ENCODE measurements around the gene C22orf15. TPM values are rescaled to one million over a fixed set of nuclear protein-coding genes. Genes with fewer than 3 reads are reported as not detected.

The C22orf15 gene
- total RNA-seq, 2 experiments from 2014 or later = 0.86 to 1.7 TPM

DNA sequence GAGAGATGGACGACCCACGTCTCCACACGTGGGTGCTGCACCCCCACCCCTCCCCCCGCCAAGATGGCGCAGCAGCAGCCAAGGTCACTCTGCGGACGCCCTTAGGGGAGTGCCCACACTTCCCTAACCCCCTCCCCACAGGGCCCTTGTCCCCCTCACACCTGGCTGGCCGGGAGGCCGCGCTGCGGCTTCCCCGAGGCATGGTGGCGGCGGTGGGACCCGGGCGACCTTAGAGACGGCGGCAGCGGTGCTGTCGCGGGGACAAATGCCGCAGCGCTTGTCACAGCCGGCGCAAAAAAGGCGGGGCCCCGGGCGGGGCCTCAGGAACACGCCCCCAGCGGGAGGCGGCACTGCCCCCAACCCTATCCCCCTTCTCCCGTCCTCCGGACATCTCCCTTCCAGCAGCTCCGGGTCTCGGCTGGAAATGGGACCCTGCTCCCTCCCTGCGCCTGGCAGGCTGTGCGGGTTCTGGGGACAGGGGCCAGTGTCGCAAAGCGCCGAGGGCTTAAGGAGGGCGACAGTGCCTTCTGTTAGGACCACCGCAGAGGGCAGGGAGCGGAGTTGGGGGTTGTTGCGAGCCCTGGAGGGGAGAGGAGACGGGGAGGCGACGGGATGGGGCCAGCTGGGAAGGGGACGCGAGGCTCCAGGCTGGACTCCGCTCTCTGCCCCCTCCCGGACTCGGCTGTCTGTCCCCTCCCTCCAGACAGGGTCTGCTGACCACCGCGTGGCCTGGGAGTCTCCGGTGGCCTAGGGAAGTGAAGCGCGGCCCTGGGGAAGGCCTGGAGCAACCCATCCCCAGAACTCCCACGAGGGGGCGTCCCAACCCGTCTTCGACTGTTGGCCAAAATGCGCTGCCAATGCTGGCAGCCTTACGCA, 5.1 kb downstream of the C22orf15 start, which contains the start of gene CHCHD10:
TSS of gene CHCHD10 (minus strand) at position 300 of the 876 bp plus-strand sequence. CDS start at position 202, 98 bp downstream.
- H3K4me2 ChIP-seq (ENCODE audit: low read length) = peak within 1 kb of the TSS; percentile 98
- peak within 1 kb of the TSS; percentile 99 for H3K4me3 ChIP-seq (ENCODE audit: low read depth, low read length, poor library complexity, severe bottlenecking)
- peaks cover 80% of the 10 kb centered on the region for H3K4me1 ChIP-seq (ENCODE audit: insufficient read depth, low read length, poor library complexity, severe bottlenecking)
- intact Hi-C loops (cut with micrococcal nuclease; ENCODE audit: unreplicated experiment) = loop anchor here (1.0 to 5.0 kb wide), 5 partner anchors 32 to 226 kb away; partner anchors contain the start of gene DERL3
- peak within 1 kb of the TSS; percentile 74 for H3K27ac ChIP-seq (ENCODE audit: low read depth, low read length, poor library complexity, severe bottlenecking)
- peaks cover 12% of the 10 kb centered on the region; the same call in 1 of the 2 replicates for H4K20me1 ChIP-seq (ENCODE audit: insufficient read depth, low read length)
- TF ChIP-seq EZH2phosphoT487 (IDR thresholded peaks at IDR 0.05; ENCODE audit: borderline replicate concordance, low read depth, low read length) = no peak
- TF ChIP-seq, protein P1, sequence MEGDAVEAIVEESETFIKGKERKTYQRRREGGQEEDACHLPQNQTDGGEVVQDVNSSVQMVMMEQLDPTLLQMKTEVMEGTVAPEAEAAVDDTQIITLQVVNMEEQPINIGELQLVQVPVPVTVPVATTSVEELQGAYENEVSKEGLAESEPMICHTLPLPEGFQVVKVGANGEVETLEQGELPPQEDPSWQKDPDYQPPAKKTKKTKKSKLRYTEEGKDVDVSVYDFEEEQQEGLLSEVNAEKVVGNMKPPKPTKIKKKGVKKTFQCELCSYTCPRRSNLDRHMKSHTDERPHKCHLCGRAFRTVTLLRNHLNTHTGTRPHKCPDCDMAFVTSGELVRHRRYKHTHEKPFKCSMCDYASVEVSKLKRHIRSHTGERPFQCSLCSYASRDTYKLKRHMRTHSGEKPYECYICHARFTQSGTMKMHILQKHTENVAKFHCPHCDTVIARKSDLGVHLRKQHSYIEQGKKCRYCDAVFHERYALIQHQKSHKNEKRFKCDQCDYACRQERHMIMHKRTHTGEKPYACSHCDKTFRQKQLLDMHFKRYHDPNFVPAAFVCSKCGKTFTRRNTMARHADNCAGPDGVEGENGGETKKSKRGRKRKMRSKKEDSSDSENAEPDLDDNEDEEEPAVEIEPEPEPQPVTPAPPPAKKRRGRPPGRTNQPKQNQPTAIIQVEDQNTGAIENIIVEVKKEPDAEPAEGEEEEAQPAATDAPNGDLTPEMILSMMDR (conservative IDR thresholded peaks at IDR 0.05; ENCODE audit: low read length) = peak; percentile 86
- H2AFZ ChIP-seq (ENCODE audit: low read length) = peak within 1 kb of the TSS; percentile 34; the same call in 1 of the 2 replicates
- H3K36me3 ChIP-seq (ENCODE audit: insufficient read depth, low read length) = peaks cover 38% of the 10 kb centered on the region
- CTCF ChIA-PET (ENCODE audit: unreplicated experiment) = interaction anchor here (1.4 kb wide), 1 partner anchor 90 kb away, joined by 4 read pairs; the partner anchor contains the start of gene SLC2A11
- peaks cover 26% of the 10 kb centered on the region for H3K79me2 ChIP-seq (ENCODE audit: insufficient read depth, low read depth, low read length)
- no TSS peak for BruUV-seq (replicated peaks)
- POLR2A ChIA-PET = interaction anchor here (0.7 to 1.8 kb wide), 5 partner anchors 12 to 90 kb away, joined by 3 to 9 read pairs (median 4); partner anchors contain the start of gene SLC2A11
- DNase-seq (ENCODE audit: low spot score) = peak; percentile 89
- H3K9me3 ChIP-seq (ENCODE audit: low read length) = no peaks in the 10 kb centered on the region
- no peaks in the 10 kb centered on the region for H3K9me2 ChIP-seq (ENCODE audit: insufficient read depth, low read length)

DNA sequence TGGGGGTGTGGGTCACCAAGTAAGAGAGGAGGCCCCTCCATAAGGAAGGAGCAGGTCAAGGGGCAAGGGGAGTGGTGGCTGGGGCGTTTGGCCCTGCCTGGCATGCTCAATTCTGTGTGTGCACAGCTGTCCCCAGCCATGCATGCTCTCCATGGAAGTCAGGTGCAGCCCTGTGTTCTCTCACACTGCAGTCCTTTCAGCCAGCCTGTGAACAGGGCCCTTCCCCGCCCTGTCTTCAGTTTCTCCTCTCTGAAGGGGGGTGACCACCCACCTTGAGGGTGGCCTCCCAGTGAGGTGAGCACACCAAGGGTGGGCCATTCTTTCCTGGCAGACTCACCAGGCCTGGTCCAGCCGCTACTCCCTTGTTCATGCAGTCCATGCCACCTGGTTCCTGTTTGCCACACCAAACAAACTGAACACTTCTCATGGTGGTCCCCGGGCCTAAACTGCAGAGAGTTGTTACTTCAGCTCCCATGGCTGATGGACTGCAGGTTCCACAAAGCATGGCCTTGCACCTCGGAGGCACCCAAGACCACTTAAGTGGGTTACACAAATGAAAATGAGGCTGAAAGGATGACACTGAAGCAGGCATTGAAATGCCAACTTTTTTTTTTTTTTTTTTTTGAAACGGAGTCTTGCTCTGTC, 6.7 kb downstream of the C22orf15 start:
- H3K27ac ChIP-seq (ENCODE audit: low read depth, low read length, poor library complexity, severe bottlenecking) = peak overlapping the region; percentile 74
- ChIA-PET POLR2A (interaction anchor here (0.7 to 1.9 kb wide), 10 partner anchors 15 to 90 kb away, joined by 3 to 8 read pairs (median 4); partner anchors contain the start of genes SLC2A11 and VPREB3), CTCF (ENCODE audit: unreplicated experiment) (interaction anchor here (1.0 to 1.4 kb wide), 2 partner anchors 75 to 80 kb away, joined by 3 to 7 read pairs; no protein-coding TSS in a partner anchor)
- peak overlapping the region; percentile 75 for H2AFZ ChIP-seq (ENCODE audit: low read length)
- H3K36me3 ChIP-seq (ENCODE audit: insufficient read depth, low read length) = peaks cover 25% of the 10 kb centered on the region
- H4K20me1 ChIP-seq (ENCODE audit: insufficient read depth, low read length) = peaks cover 12% of the 10 kb centered on the region; the same call in 1 of the 2 replicates
- peak overlapping the region; percentile 99 for H3K4me3 ChIP-seq (ENCODE audit: low read depth, low read length, poor library complexity, severe bottlenecking)
- H3K79me2 ChIP-seq (ENCODE audit: insufficient read depth, low read depth, low read length) = peaks cover 26% of the 10 kb centered on the region
- BruUV-seq (replicated peaks) = no TSS peak
- no peaks in the 10 kb centered on the region for H3K9me3 ChIP-seq (ENCODE audit: low read length)
- peak overlapping the region; percentile 98 for H3K4me2 ChIP-seq (ENCODE audit: low read length)
- intact Hi-C loops (cut with micrococcal nuclease; ENCODE audit: unreplicated experiment) = loop anchor here (2.0 to 5.0 kb wide), 3 partner anchors 69 to 227 kb away; partner anchors contain the start of gene DERL3
- peaks cover 78% of the 10 kb centered on the region for H3K4me1 ChIP-seq (ENCODE audit: insufficient read depth, low read length, poor library complexity, severe bottlenecking)
- peak; percentile 75 for DNase-seq (ENCODE audit: low spot score)
- no peak for TF ChIP-seq EZH2phosphoT487 (IDR thresholded peaks at IDR 0.05; ENCODE audit: borderline replicate concordance, low read depth, low read length)
- TF ChIP-seq, protein P1 (conservative IDR thresholded peaks at IDR 0.05; ENCODE audit: low read length) = no peak
- no peaks in the 10 kb centered on the region for H3K9me2 ChIP-seq (ENCODE audit: insufficient read depth, low read length)
